Measurements from ENCODE around the gene CDH23. TPM values are rescaled to one million over a fixed set of nuclear protein-coding genes. Genes with fewer than 3 reads are reported as not detected.

The CDH23 gene
- total and polyA plus RNA-seq, 2 experiments from 2014 or later, result 0.08 TPM; not detected in 1

DNA sequence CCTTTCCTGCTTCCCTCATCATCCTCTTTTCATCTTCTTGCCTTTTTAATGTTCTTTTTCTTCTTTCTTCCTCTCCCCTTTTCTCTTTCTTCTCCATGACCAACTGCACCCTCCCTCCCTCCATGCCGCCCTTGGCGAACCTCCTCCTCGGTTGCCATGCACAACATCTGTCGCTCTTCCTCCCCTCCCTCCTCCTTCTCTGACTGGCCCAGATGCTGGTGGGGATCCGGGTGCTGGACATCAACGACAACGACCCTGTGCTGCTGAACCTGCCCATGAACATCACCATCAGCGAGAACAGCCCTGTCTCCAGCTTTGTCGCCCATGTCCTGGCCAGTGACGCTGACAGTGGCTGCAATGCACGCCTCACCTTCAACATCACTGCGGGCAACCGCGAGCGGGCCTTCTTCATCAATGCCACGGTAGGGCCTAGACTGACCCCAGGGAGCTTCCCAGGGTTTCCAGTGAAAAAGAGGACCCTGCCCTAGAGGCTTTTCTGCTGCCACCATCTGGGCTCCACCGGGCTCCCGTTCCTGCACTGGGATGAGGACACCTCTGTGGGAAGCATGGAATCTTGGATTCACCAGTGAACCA is 388.1 kb downstream of the CDH23 start:
- in situ Hi-C loops (cut with MboI), result no loop called here
- 70% methylated on average over 18 of the region's 18 CpGs for WGBS, 2 experiments (ENCODE audit: low coverage in 1 of 2, low lambda C conversion rate in 2 of 2, missing lambda C conversion rate in 2 of 2)
- TF ChIP-seq EZH2phosphoT487 (IDR thresholded peaks at IDR 0.05; ENCODE audit: insufficient read depth, low read depth), result no peak
- no peak for TF ChIP-seq EZH2 (IDR thresholded peaks at IDR 0.05; ENCODE audit: insufficient read depth, poor library complexity, severe bottlenecking)
- Histone ChIP-seq H3K27me3 (replicated peaks; ENCODE audit: insufficient read depth) (peaks cover 10% of the 10 kb centered on the region; the same call in 1 of the 2 replicates), H3K4me1 (ENCODE audit: insufficient read depth) (no peaks in the 10 kb centered on the region), H3K9me2 (ENCODE audit: insufficient read depth) (no peaks in the 10 kb centered on the region), H4K20me1 (ENCODE audit: insufficient read depth) (no peaks in the 10 kb centered on the region), H3K9me3 (ENCODE audit: low read depth) (no peaks in the 10 kb centered on the region), H3F3A (ENCODE audit: insufficient read depth) (no peaks in the 10 kb centered on the region), H3K79me2 (ENCODE audit: insufficient read depth) (no peaks in the 10 kb centered on the region), H3K9ac (no peak overlapping the region), H3K27ac (no peak overlapping the region), H3K4me3 (no peak overlapping the region), H2AFZ (no peak overlapping the region), H3K4me2 (ENCODE audit: unreplicated experiment) (no peak overlapping the region), H3K36me3 (ENCODE audit: low read depth) (no peaks in the 10 kb centered on the region)
- no peak for DNase-seq

DNA sequence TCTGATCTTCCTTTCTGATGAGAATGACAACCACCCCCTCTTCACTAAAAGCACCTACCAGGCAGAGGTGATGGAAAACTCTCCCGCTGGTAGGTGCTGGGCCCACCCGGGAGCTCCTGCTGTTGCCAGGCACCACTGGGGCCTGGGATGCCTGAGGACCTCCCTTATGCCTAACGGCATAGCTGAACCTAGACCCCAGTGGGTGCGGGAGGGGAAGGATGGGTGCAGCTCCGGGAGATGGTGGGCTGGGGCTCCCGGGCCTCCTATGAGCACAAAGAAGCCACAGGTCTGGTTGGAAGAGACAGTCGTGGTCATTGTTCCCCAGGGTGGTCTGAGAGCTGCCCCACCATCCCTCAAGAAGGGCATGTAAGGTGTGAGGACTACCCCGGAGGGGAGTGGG is 392.2 kb downstream of the CDH23 start:
- 61 to 64% methylated on average over 6 to 8 of the region's 8 CpGs for WGBS, 2 experiments (ENCODE audit: low coverage in 1 of 2, low lambda C conversion rate in 2 of 2, missing lambda C conversion rate in 2 of 2)
- in situ Hi-C loops (cut with MboI), result no loop called here

DNA sequence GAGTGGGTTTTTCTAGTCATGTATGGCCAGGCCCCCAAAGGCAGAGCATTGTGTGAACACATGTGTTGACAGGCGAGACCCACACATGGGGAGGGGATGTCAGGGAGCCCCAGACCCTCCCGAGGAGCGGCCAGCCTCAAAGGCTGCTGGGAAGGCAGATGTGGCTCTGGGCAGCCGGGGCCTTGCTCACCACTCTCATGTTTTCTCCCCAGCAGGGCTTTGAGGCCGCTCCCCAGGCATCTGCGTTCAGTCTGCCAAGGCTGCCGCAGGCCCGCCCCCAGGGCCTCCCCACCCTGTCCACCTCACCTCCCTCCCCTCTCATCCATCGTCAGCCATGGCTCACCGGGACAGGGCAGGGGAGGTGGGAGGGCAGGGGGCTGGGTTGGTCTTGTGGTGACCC is 393.2 kb downstream of the CDH23 start:
- DNase-seq, result no peak
- Histone ChIP-seq H3F3A (ENCODE audit: insufficient read depth) (no peaks in the 10 kb centered on the region), H3K79me2 (ENCODE audit: insufficient read depth) (no peaks in the 10 kb centered on the region), H3K27me3 (replicated peaks; ENCODE audit: insufficient read depth) (0 out of 2 replicates have a peak, but pooled peaks cover 10% of the 10 kb centered on the region), H3K9me2 (ENCODE audit: insufficient read depth) (no peaks in the 10 kb centered on the region), H3K9me3 (ENCODE audit: low read depth) (no peaks in the 10 kb centered on the region), H3K9ac (no peak overlapping the region), H3K4me3 (no peak overlapping the region), H4K20me1 (ENCODE audit: insufficient read depth) (no peaks in the 10 kb centered on the region), H3K4me1 (ENCODE audit: insufficient read depth) (no peaks in the 10 kb centered on the region), H2AFZ (no peak overlapping the region), H3K4me2 (ENCODE audit: unreplicated experiment) (no peak overlapping the region), H3K27ac (no peak overlapping the region), H3K36me3 (ENCODE audit: low read depth) (no peaks in the 10 kb centered on the region)
- WGBS, 2 experiments (ENCODE audit: low coverage in 1 of 2, low lambda C conversion rate in 2 of 2, missing lambda C conversion rate in 2 of 2), result 43 to 47% methylated on average over 4 to 7 of the region's 10 CpGs
- in situ Hi-C loops (cut with MboI), result no loop called here
- TF ChIP-seq EZH2 (IDR thresholded peaks at IDR 0.05; ENCODE audit: insufficient read depth, poor library complexity, severe bottlenecking) (no peak), EZH2phosphoT487 (IDR thresholded peaks at IDR 0.05; ENCODE audit: insufficient read depth, low read depth) (no peak)

More for the DNA sequence above, 392.2 kb downstream of the CDH23 start:
- H3K27ac ChIP-seq, result no peak overlapping the region
- no peaks in the 10 kb centered on the region for H3K36me3 ChIP-seq (ENCODE audit: low read depth)
- H3K9me2 ChIP-seq (ENCODE audit: insufficient read depth), result no peaks in the 10 kb centered on the region
- no peak overlapping the region for H3K9ac ChIP-seq
- H3K4me3 ChIP-seq, result no peak overlapping the region
- no peaks in the 10 kb centered on the region for H3K4me1 ChIP-seq (ENCODE audit: insufficient read depth)
- no peaks in the 10 kb centered on the region for H3K79me2 ChIP-seq (ENCODE audit: insufficient read depth)
- no peaks in the 10 kb centered on the region for H3K9me3 ChIP-seq (ENCODE audit: low read depth)
- H2AFZ ChIP-seq, result no peak overlapping the region
- TF ChIP-seq EZH2phosphoT487 (IDR thresholded peaks at IDR 0.05; ENCODE audit: insufficient read depth, low read depth) (no peak), EZH2 (IDR thresholded peaks at IDR 0.05; ENCODE audit: insufficient read depth, poor library complexity, severe bottlenecking) (no peak)
- H3K4me2 ChIP-seq (ENCODE audit: unreplicated experiment), result no peak overlapping the region
- no peak for DNase-seq
- H3K27me3 ChIP-seq (replicated peaks; ENCODE audit: insufficient read depth), result 0 out of 2 replicates have a peak, but pooled peaks cover 10% of the 10 kb centered on the region
- no peaks in the 10 kb centered on the region for H3F3A ChIP-seq (ENCODE audit: insufficient read depth)
- no peaks in the 10 kb centered on the region for H4K20me1 ChIP-seq (ENCODE audit: insufficient read depth)

DNA sequence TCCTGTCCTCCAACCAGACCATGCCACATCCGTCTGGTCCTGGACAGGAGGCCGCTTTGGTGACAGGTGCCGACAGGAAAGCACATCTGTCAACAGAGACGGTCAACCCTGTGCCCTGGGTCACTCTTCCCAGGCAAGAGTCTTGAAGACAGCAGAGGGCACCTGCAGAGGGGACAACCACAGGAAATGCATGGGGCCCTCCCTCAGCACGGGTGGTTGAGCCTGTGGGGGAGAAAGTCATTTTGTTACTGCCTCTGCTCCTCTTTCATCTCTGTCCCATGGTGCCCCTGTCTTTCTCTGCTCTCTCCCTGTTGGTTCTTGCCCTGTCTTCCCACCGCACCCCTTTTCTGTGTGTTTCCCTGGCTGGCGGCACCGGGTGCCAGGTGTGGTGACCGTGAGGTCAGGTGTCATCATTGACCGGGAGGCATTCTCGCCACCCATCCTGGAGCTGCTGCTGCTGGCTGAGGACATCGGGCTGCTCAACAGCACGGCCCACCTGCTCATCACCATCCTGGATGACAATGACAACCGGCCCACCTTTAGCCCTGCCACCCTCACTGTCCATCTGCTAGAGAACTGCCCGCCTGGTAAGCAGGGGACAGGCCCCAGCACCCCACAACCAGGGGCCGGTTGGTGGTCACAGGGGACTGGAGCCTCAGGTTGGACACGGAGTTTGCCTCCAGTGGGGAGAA is 394.2 kb downstream of the CDH23 start:
- Histone ChIP-seq H3K9me2 (ENCODE audit: insufficient read depth) (no peaks in the 10 kb centered on the region), H3K9me3 (ENCODE audit: low read depth) (no peaks in the 10 kb centered on the region), H3K4me2 (ENCODE audit: unreplicated experiment) (no peak overlapping the region), H3K27me3 (replicated peaks; ENCODE audit: insufficient read depth) (0 out of 2 replicates have a peak, but pooled peaks cover 10% of the 10 kb centered on the region), H3K27ac (no peak overlapping the region), H2AFZ (no peak overlapping the region), H3K9ac (no peak overlapping the region), H3K79me2 (ENCODE audit: insufficient read depth) (no peaks in the 10 kb centered on the region), H3K4me1 (ENCODE audit: insufficient read depth) (no peaks in the 10 kb centered on the region), H3K36me3 (ENCODE audit: low read depth) (no peaks in the 10 kb centered on the region), H3K4me3 (no peak overlapping the region), H3F3A (ENCODE audit: insufficient read depth) (no peaks in the 10 kb centered on the region), H4K20me1 (ENCODE audit: insufficient read depth) (no peaks in the 10 kb centered on the region)
- in situ Hi-C loops (cut with MboI), result no loop called here
- no peak for TF ChIP-seq EZH2phosphoT487 (IDR thresholded peaks at IDR 0.05; ENCODE audit: insufficient read depth, low read depth)
- WGBS, 2 experiments (ENCODE audit: low coverage in 1 of 2, low lambda C conversion rate in 2 of 2, missing lambda C conversion rate in 2 of 2), result 71 to 72% methylated on average over 15 to 17 of the region's 17 CpGs
- no peak for DNase-seq

Measured in GM23248 (cell line).